ENCODE measurements around the gene ILK.

ILK gene

GRCh38 chr11:6606471-6607189 lies 3.1 kb downstream of the ILK start:
- DNase-seq (ENCODE audit: low read depth) = no peak

GRCh38 chr11:6607190-6607795 lies 3.7 kb downstream of the ILK start:
- no peak for DNase-seq (ENCODE audit: low read depth)

GRCh38 chr11:6608011-6608410 lies 4.4 kb downstream of the ILK start:
- no peak for DNase-seq (ENCODE audit: low read depth)

- no peak for DNase-seq (ENCODE audit: low read depth)
These were observed 5.3 kb downstream of the ILK start for GRCh38 chr11:6608726-6609501.

- no peak for DNase-seq (ENCODE audit: low read depth)
These were observed 6.0 kb downstream of the ILK start for GRCh38 chr11:6609502-6610015.

- no peak for DNase-seq (ENCODE audit: low read depth)
These were observed 7.0 kb downstream of the ILK start for GRCh38 chr11:6610591-6610990.

GRCh38 chr11:6611092-6611962 lies 7.8 kb downstream of the ILK start:
- DNase-seq (ENCODE audit: low read depth) = no peak

GRCh38 chr11:6611963-6612212 lies 8.3 kb downstream of the ILK start:
- DNase-seq (ENCODE audit: low read depth) = no peak

GRCh38 chr11:6612213-6613041 lies 8.9 kb downstream of the ILK start, which contains the start of gene TAF10:
TSS of gene TAF10 (minus strand) at chr11:6612216. CDS start at chr11:6612189, 27 bp downstream.
- DNase-seq (ENCODE audit: low read depth) = peak; percentile 91

GRCh38 chr11:6613496-6613895 lies 9.9 kb downstream of the ILK start:
- no peak for DNase-seq (ENCODE audit: low read depth)

GRCh38 chr11:6614446-6614845 lies 10.9 kb downstream of the ILK start:
- no peak for DNase-seq (ENCODE audit: low read depth)

- DNase-seq (ENCODE audit: low read depth) = no peak
These were observed 11.5 kb downstream of the ILK start for GRCh38 chr11:6615046-6615445.

GRCh38 chr11:6615882-6616585 lies 12.5 kb downstream of the ILK start:
- DNase-seq (ENCODE audit: low read depth) = no peak

- no peak for DNase-seq (ENCODE audit: low read depth)
These were observed 13.1 kb downstream of the ILK start for GRCh38 chr11:6616596-6617250.

- DNase-seq (ENCODE audit: low read depth) = no peak
These were observed 13.8 kb downstream of the ILK start for GRCh38 chr11:6617315-6617781.

- DNase-seq (ENCODE audit: low read depth) = peak; percentile 73
These were observed 14.8 kb downstream of the ILK start for GRCh38 chr11:6618117-6619003.

GRCh38 chr11:6619004-6619745 lies 15.6 kb downstream of the ILK start, which contains the start of gene TPP1:
TSS of gene TPP1 (minus strand) at chr11:6619422. CDS start at chr11:6619400, 22 bp downstream.
- DNase-seq (ENCODE audit: low read depth) = peak; percentile 85

- no peak for DNase-seq (ENCODE audit: low read depth)
These were observed 17.1 kb downstream of the ILK start for GRCh38 chr11:6620636-6621035.
